HepG2 (cell line): ENCODE data around the gene SLC13A5. TPM values are rescaled to one million over a fixed set of nuclear protein-coding genes. Genes with fewer than 3 reads are reported as not detected.

Source experiments
- ATAC-seq: fragments of 200-7000 bp; cut with Tn5 transposase; 3 replicates; pipeline ENCODE4 v1.9.1; 2020; ENCODE audit warnings: mild to moderate bottlenecking, moderate library complexity
- BruUV-seq: library from RNA; stranded (reverse); fragments of 400-500 nt; replicated peaks from 2 replicates; lab custom pipeline; 2021; lab: Mats Ljungman, UMichigan
- CTCF ChIA-PET: fragments of 300-600 bp; formaldehyde crosslinking; extraction: SDS; loops from one replicate; lab custom pipeline; 2021; ENCODE audit warnings: low total read pairs, inconsistent platforms, low intra/inter-chr PET ratio; lab: Yijun Ruan, JAX
- POLR2A ChIA-PET: fragments of 350-600 bp; sonication (Branson Sonifier 250); formaldehyde crosslinking; loops from one replicate; lab custom pipeline; 2020; ENCODE audit warnings: antibody characterized with exemption, inconsistent platforms; lab: Yijun Ruan, JAX
- DNase-seq: peaks from one replicate; pipeline ENCODE4 v3.0.0-alpha.2; 2015; ENCODE audit warnings: low spot score
- FAIRE-seq: peaks from 3 replicates; lab custom pipeline; 2011; peaks lifted over from hg19 to GRCh38; lab: Jason Lieb, UNC
- H2AFZ ChIP-seq: one replicate; pipeline ENCODE4 v1.6.1; 2011; ENCODE audit warnings: low read length, inconsistent platforms
- H3K27ac ChIP-seq: fragments of 300-600 bp; 3 replicates; pipeline ENCODE4 v1.8.0; 2011; ENCODE audit warnings: mixed run types, mild to moderate bottlenecking, mixed read lengths, low read length, inconsistent platforms; ENCODE audit not compliant: insufficient read depth; ENCODE audit errors: extremely low read length
- H3K27me3 ChIP-seq, 2 experiments: fragments of 200-600 bp in 1 of 2; 2 replicates in 1 of 2; 3 replicates in 1 of 2; pipeline versions ENCODE4 v1.6.0 to v1.8.0; 2011; ENCODE audit warnings: low read length in 2 of 2, mild to moderate bottlenecking in 2 of 2, moderate library complexity in 2 of 2, inconsistent platforms in 1 of 2; ENCODE audit not compliant: insufficient read depth in 2 of 2, control insufficient read depth in 1 of 2
- H3K36me3 ChIP-seq, 2 experiments: fragments of 200-600 bp in 1 of 2; replicated peaks in 1 of 2; 2 replicates in 1 of 2; 3 replicates in 1 of 2; pipeline versions ENCODE4 v1.5.1 to v1.8.0; 2011; ENCODE audit warnings: low read length in 2 of 2, inconsistent platforms in 1 of 2; ENCODE audit not compliant: insufficient read depth in 2 of 2, control insufficient read depth in 1 of 2
- H3K4me1 ChIP-seq: 2 replicates; pipeline ENCODE4 v1.5.1; 2012; ENCODE audit warnings: low read length, inconsistent platforms; ENCODE audit not compliant: insufficient read depth
- H3K4me2 ChIP-seq: 2 replicates; pipeline ENCODE4 v1.6.0; 2011; ENCODE audit warnings: low read depth, low read length, inconsistent platforms
- H3K4me3 ChIP-seq, 3 experiments: fragments of 200-600 bp in 1 of 3; sonication (generic), shearing (Covaris generic) in 1 of 3; replicated peaks in 1 of 3; 2 replicates each; pipeline ENCODE4 v1.5.1; 2011 to 2016; ENCODE audit warnings: low read length in 3 of 3, inconsistent platforms in 2 of 3, low read depth in 2 of 3, mild to moderate bottlenecking in 2 of 3, control low read depth in 1 of 3, mixed read lengths in 1 of 3; ENCODE audit not compliant: insufficient read depth in 1 of 3
- H3K79me2 ChIP-seq: one replicate; pipeline ENCODE4 v1.6.1; 2011; ENCODE audit warnings: low read length, inconsistent platforms; ENCODE audit not compliant: insufficient read depth
- H3K9ac ChIP-seq: 2 replicates; pipeline ENCODE4 v1.6.0; 2011; ENCODE audit warnings: mild to moderate bottlenecking, low read depth, low read length, inconsistent platforms; ENCODE audit not compliant: insufficient read depth
- H3K9me3 ChIP-seq: 2 replicates; pipeline ENCODE4 v1.5.1; 2012; ENCODE audit warnings: mild to moderate bottlenecking, low read length
- H4K20me1 ChIP-seq: 2 replicates; pipeline ENCODE4 v1.6.0; 2011; ENCODE audit warnings: inconsistent platforms, mild to moderate bottlenecking, low read length, moderate library complexity; ENCODE audit not compliant: insufficient read depth
- CREM ChIP-seq, 2 experiments: sonication (generic) in 1 of 2; formaldehyde crosslinking in 1 of 2; IDR thresholded peaks; 2 replicates each; pipeline versions ENCODE4 v1.4.0 to v1.6.1; 2016 to 2020; ENCODE audit warnings: antibody characterized with exemption in 1 of 2, mild to moderate bottlenecking in 1 of 2, missing genetic modification reagents in 1 of 2
- FOXK2 ChIP-seq: fragments of 450-650 bp; IDR thresholded peaks from 2 replicates; pipeline ENCODE4 v1.6.1; 2016
- FOXO1 ChIP-seq: sonication (generic); formaldehyde crosslinking; IDR thresholded peaks from 2 replicates; pipeline ENCODE4 v1.4.0; 2020; ENCODE audit warnings: missing genetic modification reagents
- GPBP1L1 ChIP-seq: sonication (generic); formaldehyde crosslinking; IDR thresholded peaks from 2 replicates; pipeline ENCODE4 v1.5.0; 2020; ENCODE audit warnings: mild to moderate bottlenecking, missing genetic modification reagents
- IRF2 ChIP-seq: IDR thresholded peaks from 2 replicates; pipeline ENCODE4 v1.6.1; 2018; ENCODE audit warnings: missing genetic modification reagents, missing compliant biosample characterization
- NAIF1 ChIP-seq: sonication (generic); formaldehyde crosslinking; IDR thresholded peaks from 2 replicates; pipeline ENCODE4 v1.5.0; 2020; ENCODE audit warnings: mild to moderate bottlenecking, missing genetic modification reagents, borderline replicate concordance
- NR0B2 ChIP-seq: sonication (generic); formaldehyde crosslinking; IDR thresholded peaks from 2 replicates; pipeline ENCODE4 v1.4.0; 2020; ENCODE audit warnings: mild to moderate bottlenecking, missing genetic modification reagents
- SP140L ChIP-seq: sonication (generic); formaldehyde crosslinking; IDR thresholded peaks from 2 replicates; pipeline ENCODE4 v1.4.0; 2020; ENCODE audit warnings: missing genetic modification reagents, borderline replicate concordance
- TGIF2 ChIP-seq: IDR thresholded peaks from 2 replicates; pipeline ENCODE4 v1.6.1; 2016; ENCODE audit warnings: control low read depth, missing compliant biosample characterization
- ZKSCAN8 ChIP-seq: IDR thresholded peaks from 2 replicates; pipeline ENCODE4 v1.6.1; 2016; ENCODE audit warnings: borderline replicate concordance, missing genetic modification reagents, missing compliant biosample characterization
- ZNF260 ChIP-seq: sonication (generic); formaldehyde crosslinking; IDR thresholded peaks from 2 replicates; pipeline ENCODE4 v1.4.0; 2020; ENCODE audit warnings: missing genetic modification reagents, low read depth, mild to moderate bottlenecking, borderline replicate concordance
- ZNF276 ChIP-seq: sonication (generic); formaldehyde crosslinking; IDR thresholded peaks from 2 replicates; pipeline ENCODE4 v1.4.0; 2020; ENCODE audit warnings: mild to moderate bottlenecking, low read depth, missing genetic modification reagents
- ZNF317 ChIP-seq: sonication (generic); formaldehyde crosslinking; IDR thresholded peaks from 2 replicates; pipeline ENCODE4 v1.5.0; 2020; ENCODE audit warnings: mild to moderate bottlenecking, missing genetic modification reagents
- ZNF335 ChIP-seq: sonication (generic); formaldehyde crosslinking; IDR thresholded peaks from 2 replicates; pipeline ENCODE4 v1.4.0; 2020; ENCODE audit warnings: missing genetic modification reagents
- ZNF607 ChIP-seq: sonication (generic); formaldehyde crosslinking; IDR thresholded peaks from 2 replicates; pipeline ENCODE4 v1.5.1; 2020; ENCODE audit warnings: missing genetic modification reagents, mild to moderate bottlenecking, borderline replicate concordance
- ZNF616 ChIP-seq: sonication (generic); formaldehyde crosslinking; IDR thresholded peaks from 2 replicates; pipeline ENCODE4 v1.5.0; 2020; ENCODE audit warnings: low read depth, mild to moderate bottlenecking, missing genetic modification reagents
- WGBS: methylation state at CpG from one replicate; pipeline ENCODE4 v1.1.6; 2017; ENCODE audit warnings: low lambda C conversion rate; 5-methylcytosine and 5-hydroxymethylcytosine counted together
- in situ Hi-C: cut with HindIII; loops from 2 replicates; pipeline ENCODE4 v1.10.0; 2017; ENCODE audit warnings: low pct_unique_long_range_greater_than_20kb; ENCODE audit not compliant: extremely low pct_ligation_motif_present
- intact Hi-C: fragments of 100-400 bp; cut with micrococcal nuclease; formaldehyde crosslinking; loops from one replicate; pipeline ENCODE4 v1.10.0; 2022; ENCODE audit not compliant: unreplicated experiment
- polyA plus RNA-seq, 8 experiments: library from polyadenylated mRNA; depleted of rRNA in 3 of 8; stranded (reverse) in 7 of 8; unstranded in 1 of 8; fragments of >200 nt; fragmentation: Illumina TruSeq in 4 of 8; extraction: Trizol in 4 of 8; gene quantifications; 2 replicates each; pipeline versions ENCODE4 v1.2.1 to v1.2.3, GENCODE V29; 2011 to 2016; ENCODE audit warnings: low read depth in 4 of 8, missing spikeins in 1 of 8, mixed read lengths in 1 of 8; ENCODE audit not compliant: insufficient read depth in 1 of 8
- total RNA-seq, 5 experiments: library from RNA; depleted of rRNA; stranded (reverse); fragments of >200 nt; fragmentation: Illumina TruSeq; extraction: Trizol; gene quantifications; 2 replicates each; pipeline ENCODE4 v1.2.3, GENCODE V29; 2016; ENCODE audit warnings: low read depth in 1 of 5
- TF ChIP-seq, protein P1 (sequence below): sonication (generic); formaldehyde crosslinking; IDR thresholded peaks from 2 replicates; pipeline ENCODE4 v1.4.0; 2020; ENCODE audit warnings: missing genetic modification reagents

SLC13A5 gene
- total and polyA plus RNA-seq, 2 of the 13 experiments (the other 11 are each of a cell fraction or from before 2014, with no cell fraction given): 42.8 to 310 TPM

DNA sequence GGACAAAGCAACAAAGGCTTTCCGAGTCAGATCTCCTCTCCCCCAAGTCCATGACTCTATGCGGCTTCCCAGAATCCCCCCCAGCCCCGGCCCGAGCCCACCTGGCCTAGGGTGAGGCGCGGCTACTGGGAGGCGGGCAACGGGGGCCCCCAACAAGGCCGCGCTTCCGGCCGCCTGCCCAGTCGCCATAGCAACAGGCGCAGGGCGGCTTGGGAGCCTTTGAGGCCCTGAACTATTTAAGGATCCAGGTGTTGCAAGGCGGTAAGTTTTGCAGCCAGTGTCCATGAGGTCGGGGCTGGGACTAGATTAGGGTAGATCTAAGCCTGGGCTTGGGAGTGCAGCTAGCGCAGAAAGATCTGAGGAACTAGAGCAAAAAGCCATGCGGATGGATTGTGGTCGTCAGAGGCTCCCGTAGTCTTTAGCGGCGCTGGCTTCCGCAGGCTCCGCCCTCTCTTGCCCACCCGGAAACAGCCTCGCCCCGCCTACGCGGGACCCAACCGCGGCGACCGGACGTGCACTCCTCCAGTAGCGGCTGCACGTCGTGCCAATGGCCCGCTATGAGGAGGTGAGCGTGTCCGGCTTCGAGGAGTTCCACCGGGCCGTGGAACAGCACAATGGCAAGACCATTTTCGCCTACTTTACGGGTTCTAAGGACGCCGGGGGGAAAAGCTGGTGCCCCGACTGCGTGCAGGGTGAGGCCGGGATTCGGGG is 72.5 kb downstream of the SLC13A5 start, which contains the start of the genes KIAA0753 and TXNDC17:
TSS of gene KIAA0753 (minus strand) at position 176 of the 711 bp plus-strand sequence. CDS start 5,608 bp downstream, outside the sequence.
TSS of gene TXNDC17 (plus strand) at position 525 of the 711 bp plus-strand sequence. CDS start at position 548, 23 bp downstream.
- peaks cover 35% of the 10 kb centered on the region for H3K79me2 ChIP-seq
- DNase-seq (peak; percentile 79), FAIRE-seq (peak; percentile 78), ATAC-seq (peak; percentile 89)
- peaks cover 29% of the 10 kb centered on the region for H3K4me1 ChIP-seq
- H2AFZ ChIP-seq: peak within 1 kb of the TSS; percentile 96
- no peaks in the 10 kb centered on the region for H3K9me3 ChIP-seq
- peak within 1 kb of the TSS; percentile 87 for H3K9ac ChIP-seq
- ChIA-PET CTCF (no interaction called here), POLR2A (interaction anchor here (1.3 to 1.8 kb wide), 2 partner anchors 10 to 60 kb away, joined by 3 to 6 read pairs; partner anchors contain the start of genes C17orf100 and MED31)
- intact Hi-C loops: loop anchor here (1.0 to 2.0 kb wide), 2 partner anchors 11 to 168 kb away; partner anchors contain the start of genes C17orf100 and MED31
- H3K4me3 ChIP-seq: peak within 1 kb of the TSS; percentile 77 to 85 (median 84)
- H3K4me2 ChIP-seq: peak within 1 kb of the TSS; percentile 93
- peaks cover 1 to 6% of the 10 kb centered on the region in 2 experiments; a peak in 3 of 5 replicates for H3K36me3 ChIP-seq
- no TSS peak for BruUV-seq
- H4K20me1 ChIP-seq: no peaks in the 10 kb centered on the region
- H3K27ac ChIP-seq: peak within 1 kb of the TSS; percentile 95
- no peaks in the 10 kb centered on the region for H3K27me3 ChIP-seq
- 0% methylated on average over 14 of the region's 52 CpGs for WGBS
- in situ Hi-C loops: loop anchor here (5.0 kb wide), 1 partner anchor 168 kb away; no protein-coding TSS in a partner anchor
- TF ChIP-seq NR0B2 (CRISPR knock-in tag) (no peak), ZNF607 (peak; percentile 83; the same call in 1 of the 2 replicates), TGIF2 (peak; percentile 67), ZNF335 (CRISPR knock-in tag) (peak; percentile 52; the same call in 1 of the 2 replicates), FOXO1 (CRISPR knock-in tag) (no peak), ZNF260 (no peak), ZNF616 (CRISPR knock-in tag) (no peak), ZNF276 (CRISPR knock-in tag) (peak; percentile 99), NAIF1 (CRISPR knock-in tag) (no peak; the same call in 1 of the 2 replicates), ZNF317 (CRISPR knock-in tag) (no peak; the same call in 1 of the 2 replicates), GPBP1L1 (no peak), IRF2 (peak; percentile 87), SP140L (no peak), FOXK2 (no peak), ZKSCAN8 (CRISPR knock-in tag) (peak; percentile 57; the same call in 1 of the 2 replicates), CREM (IDR thresholded peaks at IDR 0.05) (peak; percentile 63), CREM (CRISPR knock-in tag; IDR thresholded peaks at IDR 0.05) (no peak)
- TF ChIP-seq, protein P1, sequence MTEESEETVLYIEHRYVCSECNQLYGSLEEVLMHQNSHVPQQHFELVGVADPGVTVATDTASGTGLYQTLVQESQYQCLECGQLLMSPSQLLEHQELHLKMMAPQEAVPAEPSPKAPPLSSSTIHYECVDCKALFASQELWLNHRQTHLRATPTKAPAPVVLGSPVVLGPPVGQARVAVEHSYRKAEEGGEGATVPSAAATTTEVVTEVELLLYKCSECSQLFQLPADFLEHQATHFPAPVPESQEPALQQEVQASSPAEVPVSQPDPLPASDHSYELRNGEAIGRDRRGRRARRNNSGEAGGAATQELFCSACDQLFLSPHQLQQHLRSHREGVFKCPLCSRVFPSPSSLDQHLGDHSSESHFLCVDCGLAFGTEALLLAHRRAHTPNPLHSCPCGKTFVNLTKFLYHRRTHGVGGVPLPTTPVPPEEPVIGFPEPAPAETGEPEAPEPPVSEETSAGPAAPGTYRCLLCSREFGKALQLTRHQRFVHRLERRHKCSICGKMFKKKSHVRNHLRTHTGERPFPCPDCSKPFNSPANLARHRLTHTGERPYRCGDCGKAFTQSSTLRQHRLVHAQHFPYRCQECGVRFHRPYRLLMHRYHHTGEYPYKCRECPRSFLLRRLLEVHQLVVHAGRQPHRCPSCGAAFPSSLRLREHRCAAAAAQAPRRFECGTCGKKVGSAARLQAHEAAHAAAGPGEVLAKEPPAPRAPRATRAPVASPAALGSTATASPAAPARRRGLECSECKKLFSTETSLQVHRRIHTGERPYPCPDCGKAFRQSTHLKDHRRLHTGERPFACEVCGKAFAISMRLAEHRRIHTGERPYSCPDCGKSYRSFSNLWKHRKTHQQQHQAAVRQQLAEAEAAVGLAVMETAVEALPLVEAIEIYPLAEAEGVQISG (CRISPR knock-in tag): peak; percentile 57; the same call in 1 of the 2 replicates
